NCI-H510A treated with DMSO at 0.1 percent for 48 hours (cell line): ENCODE measurements around the gene GJD4.

Experiments
- DNase-seq: peaks from one replicate; lab custom pipeline; 2025; lab: John Stamatoyannopoulos, UW

GJD4 gene, protein sequence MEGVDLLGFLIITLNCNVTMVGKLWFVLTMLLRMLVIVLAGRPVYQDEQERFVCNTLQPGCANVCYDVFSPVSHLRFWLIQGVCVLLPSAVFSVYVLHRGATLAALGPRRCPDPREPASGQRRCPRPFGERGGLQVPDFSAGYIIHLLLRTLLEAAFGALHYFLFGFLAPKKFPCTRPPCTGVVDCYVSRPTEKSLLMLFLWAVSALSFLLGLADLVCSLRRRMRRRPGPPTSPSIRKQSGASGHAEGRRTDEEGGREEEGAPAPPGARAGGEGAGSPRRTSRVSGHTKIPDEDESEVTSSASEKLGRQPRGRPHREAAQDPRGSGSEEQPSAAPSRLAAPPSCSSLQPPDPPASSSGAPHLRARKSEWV

DNA sequence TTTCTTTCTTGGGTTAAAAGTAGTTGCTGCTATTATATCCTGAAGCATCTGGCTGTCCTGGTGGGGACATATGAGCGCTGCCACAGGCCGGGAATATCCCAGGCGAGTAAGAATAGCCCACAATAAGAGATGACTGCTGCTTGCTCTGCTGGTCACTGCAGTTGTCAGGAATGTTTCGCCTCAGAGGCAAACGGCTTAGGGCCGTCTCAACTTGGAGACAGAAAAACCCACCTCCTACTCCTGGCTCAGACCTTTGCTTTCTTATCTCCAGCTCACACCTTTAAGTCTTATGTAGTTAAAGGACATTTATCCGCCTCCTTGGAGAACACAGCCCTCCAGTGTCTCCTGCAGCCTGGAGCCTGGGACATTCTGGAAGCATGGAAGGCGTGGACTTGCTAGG is at the start of gene GJD4:
Gene GJD4, plus strand, starts transcription at position 151 of the 400 bp plus-strand sequence. Its CDS starts 227 bp downstream, at position 378.
- no peak for DNase-seq

- no peak for DNase-seq
These were observed 48.9 kb upstream of the GJD4 start for GRCh38 chr10:35555962-35556930.

DNA sequence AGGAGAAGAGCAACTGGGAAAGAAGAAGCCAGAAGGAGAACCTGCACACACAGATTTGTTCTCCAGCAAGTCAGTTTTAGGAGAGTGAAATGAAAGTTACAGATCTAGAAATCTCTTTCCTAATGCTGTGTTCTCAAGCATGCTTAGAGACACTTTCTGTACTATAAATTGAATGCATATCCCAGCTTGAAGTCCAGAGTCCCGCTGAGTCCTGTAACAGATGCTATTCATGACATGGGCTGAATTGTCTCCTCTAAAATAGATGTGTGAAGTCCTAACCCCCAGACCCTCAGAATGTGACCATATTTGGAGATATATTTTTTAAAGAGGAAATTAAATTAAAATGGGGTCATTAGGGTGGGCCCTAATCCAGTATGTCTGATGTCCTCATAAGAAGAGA is 46.9 kb upstream of the GJD4 start:
- DNase-seq = no peak

GRCh38 chr10:35559416-35559815 is 45.7 kb upstream of the GJD4 start:
- DNase-seq = no peak

DNA sequence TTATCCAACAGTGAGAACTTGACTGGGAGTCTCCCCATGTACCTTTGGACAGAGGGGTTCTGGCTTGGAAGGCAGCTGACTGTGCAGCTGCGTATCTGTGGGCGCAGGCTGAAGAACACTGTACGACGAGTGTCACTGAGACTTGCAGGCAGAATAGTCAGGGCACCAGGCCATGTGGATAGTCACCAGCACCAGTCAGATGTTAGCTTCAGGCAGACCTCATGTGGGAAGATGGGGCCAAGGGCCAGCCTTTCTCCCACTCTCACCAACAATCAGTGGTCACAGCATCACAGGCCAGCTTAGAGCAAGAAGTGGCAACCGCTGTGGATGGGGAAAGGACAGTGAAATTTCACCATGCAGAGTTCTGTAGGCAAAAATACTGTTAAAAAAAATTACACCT is 43.4 kb upstream of the GJD4 start:
- DNase-seq = no peak

DNA sequence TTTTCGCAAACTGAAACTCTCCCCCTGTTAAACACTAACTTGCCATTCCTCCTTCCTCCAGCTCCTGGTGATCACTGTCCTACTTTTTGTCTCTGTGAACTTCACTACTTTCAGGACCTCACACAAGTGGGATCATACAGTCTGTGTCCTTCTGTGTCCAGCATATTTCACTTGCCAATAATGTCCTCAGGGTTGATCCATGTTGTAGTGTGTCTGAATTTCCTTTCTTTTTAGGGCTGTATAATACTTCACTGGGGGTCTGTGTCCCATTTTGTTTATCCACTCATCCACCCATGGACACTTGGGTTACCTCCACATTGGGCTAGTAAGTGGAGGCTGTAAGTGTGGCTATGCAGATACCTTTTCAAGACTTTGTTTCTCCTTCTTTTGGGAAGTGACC is 42.7 kb upstream of the GJD4 start:
- no peak for DNase-seq

- DNase-seq = peak; percentile 45
These were observed 41.8 kb upstream of the GJD4 start for GRCh38 chr10:35563261-35563891.

- DNase-seq = no peak
These were observed 40.7 kb upstream of the GJD4 start for GRCh38 chr10:35564341-35564968.

DNA sequence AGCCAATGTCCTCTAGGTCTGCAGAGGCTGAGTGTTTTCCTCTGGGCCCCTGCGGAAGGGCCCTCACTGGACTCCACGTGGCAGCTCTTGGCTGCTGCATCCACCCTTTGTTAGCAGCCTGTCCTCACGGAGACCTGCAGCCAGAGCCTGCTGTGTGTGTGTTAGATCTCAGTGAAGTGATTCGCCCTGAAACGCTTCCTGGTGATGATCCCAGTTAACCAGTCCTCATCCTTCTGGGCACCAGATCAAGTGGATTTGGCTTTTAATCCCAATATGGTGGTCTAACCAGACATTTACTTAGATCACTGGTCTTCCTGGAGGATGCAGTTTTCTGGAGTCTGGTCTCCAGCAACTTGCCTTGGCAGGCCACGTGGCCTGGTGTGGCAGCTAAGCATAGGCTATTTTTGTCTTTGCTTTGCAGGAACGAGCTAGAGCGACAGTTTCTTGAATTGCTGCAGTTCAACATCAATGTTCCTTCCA is 39.5 kb upstream of the GJD4 start:
- no peak for DNase-seq

DNA sequence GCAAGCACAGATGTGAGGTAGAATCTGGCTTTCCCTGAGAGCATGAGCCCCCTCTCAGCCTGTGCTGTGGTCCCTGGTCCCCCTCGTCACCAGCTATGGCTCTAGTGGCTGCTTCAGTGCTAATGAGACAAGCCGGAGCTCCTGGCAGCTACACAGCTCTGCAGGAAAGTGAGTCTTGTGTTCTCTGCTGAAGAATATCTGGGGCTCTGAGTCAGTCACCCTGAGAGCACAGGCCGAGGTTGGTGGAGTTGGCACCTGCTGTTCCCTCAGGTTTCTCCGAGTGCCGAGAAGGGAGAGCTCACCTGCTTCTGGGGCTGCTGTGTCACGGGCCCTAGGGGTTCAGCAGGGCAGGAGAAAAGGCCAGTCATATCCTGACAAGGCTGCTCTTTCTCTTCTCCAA is 37.2 kb upstream of the GJD4 start:
- no peak for DNase-seq

- DNase-seq = no peak
These were observed 36.6 kb upstream of the GJD4 start for GRCh38 chr10:35568483-35569015.

DNA sequence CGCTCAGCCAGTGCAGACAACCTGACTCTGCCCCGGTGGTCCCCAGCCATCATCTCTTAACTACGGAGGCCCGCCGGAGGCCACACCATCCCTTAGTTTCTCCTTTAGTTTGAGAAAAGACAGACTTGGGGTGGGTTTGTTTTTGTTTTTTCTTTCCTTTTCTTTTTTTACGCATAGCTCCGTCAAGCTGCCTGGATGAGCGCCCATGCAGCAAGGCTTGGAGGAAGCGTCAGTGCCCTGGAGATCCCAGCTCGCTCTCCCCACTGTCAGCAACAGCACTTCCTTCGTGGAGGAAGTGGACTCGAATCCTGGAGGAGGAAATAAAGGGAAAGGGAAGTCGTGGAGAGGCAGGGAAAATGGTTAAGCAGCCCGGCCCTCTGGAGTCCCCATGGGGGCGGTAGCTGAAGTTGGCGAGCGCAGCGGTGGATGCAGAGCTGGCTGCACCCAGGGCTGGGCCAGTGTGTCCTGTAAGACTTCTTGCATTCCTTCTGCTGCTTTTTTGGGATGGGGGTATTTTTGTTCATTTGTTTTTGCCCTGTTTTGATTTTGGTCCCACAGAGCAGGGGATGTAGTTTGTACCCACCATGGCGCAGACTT is 35.9 kb upstream of the GJD4 start:
- no peak for DNase-seq

GRCh38 chr10:35569836-35570235 is 35.3 kb upstream of the GJD4 start:
- DNase-seq = no peak

DNA sequence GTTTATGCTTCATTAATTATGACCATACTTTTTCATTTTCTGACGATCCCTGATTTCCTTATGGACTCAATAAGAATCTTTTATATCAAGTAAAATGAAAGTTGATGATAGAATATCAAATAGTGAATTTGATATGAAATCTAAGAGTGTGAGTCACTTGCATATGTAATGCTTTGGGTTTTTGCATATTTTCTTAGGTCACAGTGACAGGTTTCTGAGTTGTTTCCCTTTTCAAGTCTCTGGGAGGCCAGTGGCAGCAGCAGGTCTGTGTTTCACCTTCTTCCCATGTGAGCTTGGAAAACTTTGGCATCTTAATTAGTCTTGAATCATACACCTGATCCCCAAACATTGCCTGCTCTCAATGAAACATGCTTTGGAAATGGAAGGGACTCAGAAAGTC is 34.7 kb upstream of the GJD4 start:
- DNase-seq = no peak

DNA sequence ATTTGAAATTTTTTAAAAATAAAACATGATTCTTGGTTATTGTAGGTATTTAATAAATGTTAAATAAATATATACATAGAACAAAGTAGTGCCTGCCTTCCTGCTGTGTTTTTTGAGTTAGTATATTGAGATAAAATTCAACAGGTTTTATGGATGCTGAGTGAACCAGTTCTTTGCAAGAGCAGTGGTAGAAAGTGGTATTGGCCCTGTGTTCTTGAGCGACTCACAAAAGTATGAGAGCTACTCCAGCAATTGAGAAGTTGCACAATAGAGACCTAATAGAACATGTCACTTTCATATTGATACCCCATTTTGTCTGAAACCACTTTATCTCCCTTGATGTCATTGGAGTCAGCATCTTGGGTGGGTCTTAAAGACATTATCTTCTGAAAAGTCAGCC is 32.6 kb upstream of the GJD4 start:
- DNase-seq = no peak

DNA sequence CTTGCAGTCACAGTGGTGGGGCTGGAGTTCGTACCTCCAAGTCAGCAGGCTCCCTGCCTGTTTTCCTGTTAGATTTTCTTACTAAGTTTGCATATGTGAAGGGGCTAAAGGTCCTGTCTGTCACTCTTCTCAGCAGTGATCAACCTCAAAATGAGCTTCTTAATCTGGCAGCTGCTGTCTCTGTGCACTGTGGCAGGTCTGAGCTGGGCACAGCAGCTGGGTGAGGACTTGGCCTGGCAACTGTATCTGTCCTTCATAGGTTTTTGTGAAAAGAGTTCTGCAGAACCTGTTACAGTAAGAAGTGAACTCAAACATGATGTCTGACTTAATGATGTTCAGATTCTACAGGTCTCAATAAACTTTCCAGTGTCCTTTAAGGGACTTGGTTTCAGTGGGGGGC is 31.3 kb upstream of the GJD4 start:
- DNase-seq = no peak

DNA sequence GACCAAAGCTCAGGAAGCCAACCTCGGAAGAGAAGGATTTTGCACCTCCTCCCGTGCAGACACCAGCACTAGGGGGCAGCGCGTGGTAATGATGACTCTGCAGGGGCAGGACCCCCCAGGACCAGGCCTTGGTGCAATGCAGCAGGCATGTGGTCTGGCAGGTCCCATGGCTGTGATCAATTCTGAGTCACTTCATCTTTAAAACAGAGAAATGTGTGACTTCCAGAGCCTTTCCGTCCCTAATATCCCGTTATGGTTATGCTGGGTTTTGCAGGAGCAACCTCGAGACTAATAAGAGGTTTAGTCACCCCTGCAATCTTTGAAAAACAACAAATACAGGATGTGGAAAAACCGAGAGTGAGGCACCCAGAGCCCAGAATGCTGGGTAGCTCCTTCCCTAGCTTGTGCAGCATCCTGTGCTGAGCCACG is 30.2 kb upstream of the GJD4 start:
- DNase-seq = no peak

GRCh38 chr10:35575640-35576039 is 29.5 kb upstream of the GJD4 start:
- no peak for DNase-seq

- no peak for DNase-seq
These were observed 28.4 kb upstream of the GJD4 start for GRCh38 chr10:35576730-35577129.

DNA sequence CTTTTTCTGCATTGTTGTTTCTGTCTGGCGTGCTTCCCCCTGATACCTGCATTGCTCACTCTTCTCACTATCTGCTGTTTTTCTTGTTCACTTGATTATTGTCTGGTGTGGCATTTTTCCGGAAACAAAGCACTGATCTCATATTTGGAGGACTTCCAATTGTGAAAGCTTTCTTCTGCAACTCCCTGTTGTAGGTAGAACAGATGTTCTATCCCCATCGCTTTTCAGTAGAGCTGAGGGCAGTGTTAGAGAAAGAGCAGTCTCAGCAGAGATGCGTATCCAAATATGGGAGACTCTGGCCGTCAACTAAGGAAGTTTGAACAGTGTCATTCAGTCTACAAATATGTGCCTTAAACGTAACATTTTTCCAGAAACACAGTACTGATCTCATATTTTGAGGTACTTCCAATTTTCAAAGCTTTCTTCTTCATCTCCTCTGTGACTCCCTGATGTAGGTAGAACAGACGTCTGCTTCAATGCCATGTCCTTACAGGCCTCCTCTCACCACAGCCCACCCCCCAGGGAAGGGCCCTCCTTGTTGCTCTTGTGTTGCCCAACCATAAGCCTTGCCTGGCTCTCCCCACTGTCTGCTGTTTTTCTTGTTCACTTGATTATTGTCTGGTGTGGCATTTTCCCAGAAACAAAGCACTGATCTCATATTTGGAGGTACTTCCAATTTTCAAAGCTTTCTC is 27.1 kb upstream of the GJD4 start:
- no peak for DNase-seq

DNA sequence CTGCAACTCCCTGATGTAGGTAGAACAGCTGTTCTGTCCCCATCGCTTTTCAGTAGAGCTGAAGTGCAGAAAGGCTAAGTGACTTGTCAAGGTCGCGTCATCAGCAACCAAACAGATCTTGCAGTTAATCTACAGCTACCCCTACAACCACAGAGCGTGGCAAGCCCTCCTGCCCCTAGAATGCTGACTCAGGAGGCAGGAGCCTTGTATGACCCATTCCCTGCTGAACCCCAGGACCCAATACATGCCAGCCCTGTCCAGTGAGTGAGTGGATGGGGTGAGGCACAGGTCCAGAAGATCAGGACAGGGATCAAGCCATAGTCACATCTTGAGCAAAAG is 26.6 kb upstream of the GJD4 start:
- no peak for DNase-seq
